ENCODE measurements around the gene SORBS1.

The SORBS1 gene

GRCh38 chr10:95545981-95546380, 15.2 kb downstream of the SORBS1 start:
- no peaks in the 10 kb centered on the region for H3K9me3 ChIP-seq (ENCODE audit: control insufficient read depth, insufficient read depth, low read depth, low read length)
- no peak overlapping the region for H3K4me3 ChIP-seq (ENCODE audit: low read depth, low read length)
- TF ChIP-seq ZNF416 (tag by site-specific recombination; IDR thresholded peaks at IDR 0.05) (no peak), ZSCAN18 (tag by site-specific recombination; IDR thresholded peaks at IDR 0.05) (no peak), ZNF433 (tag by site-specific recombination; IDR thresholded peaks at IDR 0.05; ENCODE audit: low read depth) (no peak), ZSCAN30 (tag by site-specific recombination; IDR thresholded peaks at IDR 0.05) (no peak), GLI2 (tag by site-specific recombination; IDR thresholded peaks at IDR 0.05; ENCODE audit: borderline replicate concordance, low read depth) (no peak), PRDM6 (tag by site-specific recombination; IDR thresholded peaks at IDR 0.05) (no peak), ZNF707 (tag by site-specific recombination; IDR thresholded peaks at IDR 0.05) (no peak), ZNF426 (tag by site-specific recombination; IDR thresholded peaks at IDR 0.05) (no peak), GFI1B (tag by site-specific recombination; IDR thresholded peaks at IDR 0.05) (no peak)
- H3K36me3 ChIP-seq (ENCODE audit: control insufficient read depth in 2 of 2, insufficient read depth in 1 of 2, low read length in 2 of 2), result no peaks in the 10 kb centered on the region
- H3K4me1 ChIP-seq (ENCODE audit: control insufficient read depth, insufficient read depth, low read length), result peaks cover 12% of the 10 kb centered on the region
- ChIA-PET POLR2A (interaction anchor here (0.6 kb wide), 1 partner anchor 184 kb away, joined by 3 read pairs; no protein-coding TSS in a partner anchor), CTCF (interaction anchor here (1.0 kb wide), 1 partner anchor 115 kb away, joined by 6 read pairs; no protein-coding TSS in a partner anchor)
- no peak overlapping the region for H3K27ac ChIP-seq (ENCODE audit: extremely low read depth, low read depth, low read length)

GRCh38 chr10:95544783-95545500, 16.2 kb downstream of the SORBS1 start:
- H3K4me3 ChIP-seq (ENCODE audit: low read depth, low read length), result no peak overlapping the region
- CTCF ChIA-PET, result interaction anchor here (1.0 kb wide), 1 partner anchor 114 kb away, joined by 6 read pairs; no protein-coding TSS in a partner anchor
- no peaks in the 10 kb centered on the region for H3K36me3 ChIP-seq (ENCODE audit: control insufficient read depth in 2 of 2, insufficient read depth in 1 of 2, low read length in 2 of 2)
- no peak overlapping the region for H3K27ac ChIP-seq (ENCODE audit: extremely low read depth, low read depth, low read length)
- H3K9me3 ChIP-seq (ENCODE audit: control insufficient read depth, insufficient read depth, low read depth, low read length), result no peaks in the 10 kb centered on the region
- peaks cover 7% of the 10 kb centered on the region for H3K4me1 ChIP-seq (ENCODE audit: control insufficient read depth, insufficient read depth, low read length)
- POLR2A ChIA-PET, result no interaction called here
- TF ChIP-seq ZNF394 (tag by site-specific recombination; IDR thresholded peaks at IDR 0.05; ENCODE audit: borderline replicate concordance) (peak; percentile 62; the same call in 1 of the 2 replicates), ZBTB48 (tag by site-specific recombination; IDR thresholded peaks at IDR 0.05) (no peak)

GRCh38 chr10:95543459-95543858, 17.7 kb downstream of the SORBS1 start:
- H3K4me1 ChIP-seq (ENCODE audit: control insufficient read depth, insufficient read depth, low read length), result peaks cover 4% of the 10 kb centered on the region
- ChIA-PET CTCF (no interaction called here), POLR2A (no interaction called here)
- H3K9me3 ChIP-seq (ENCODE audit: control insufficient read depth, insufficient read depth, low read depth, low read length), result no peaks in the 10 kb centered on the region
- no peak overlapping the region for H3K4me3 ChIP-seq (ENCODE audit: low read depth, low read length)
- no peak overlapping the region for H3K27ac ChIP-seq (ENCODE audit: extremely low read depth, low read depth, low read length)
- no peaks in the 10 kb centered on the region for H3K36me3 ChIP-seq (ENCODE audit: control insufficient read depth in 2 of 2, insufficient read depth in 1 of 2, low read length in 2 of 2)
- TF ChIP-seq RBAK (tag by site-specific recombination; IDR thresholded peaks at IDR 0.05), result no peak
- TF ChIP-seq ZFP41 (tag by site-specific recombination; IDR thresholded peaks at IDR 0.05; ENCODE audit: borderline replicate concordance), result no peak
- TF ChIP-seq PBX3 (CRISPR knock-in tag; IDR thresholded peaks at IDR 0.05), result no peak
- no peak for TF ChIP-seq ZNF549 (tag by site-specific recombination; IDR thresholded peaks at IDR 0.05)
- no peak for TF ChIP-seq ZNF433 (tag by site-specific recombination; IDR thresholded peaks at IDR 0.05; ENCODE audit: low read depth)
- no peak for TF ChIP-seq ZNF146 (tag by site-specific recombination; IDR thresholded peaks at IDR 0.05)
- TF ChIP-seq PRDM1 (tag by site-specific recombination; IDR thresholded peaks at IDR 0.05), result no peak
- no peak for TF ChIP-seq ZBTB8A (tag by site-specific recombination; IDR thresholded peaks at IDR 0.05)
- TF ChIP-seq BCL11B (tag by site-specific recombination; IDR thresholded peaks at IDR 0.05; ENCODE audit: low read depth), result no peak
- no peak for TF ChIP-seq ZNF843 (tag by site-specific recombination; IDR thresholded peaks at IDR 0.05)
- TF ChIP-seq ZNF670 (tag by site-specific recombination; IDR thresholded peaks at IDR 0.05; ENCODE audit: low read depth), result no peak
- TF ChIP-seq ZNF248 (tag by site-specific recombination; IDR thresholded peaks at IDR 0.05), result no peak
- no peak for TF ChIP-seq ZNF560 (tag by site-specific recombination; IDR thresholded peaks at IDR 0.05; ENCODE audit: borderline replicate concordance)
- no peak for TF ChIP-seq ZNF558 (tag by site-specific recombination; IDR thresholded peaks at IDR 0.05)
- TF ChIP-seq ZNF140 (tag by site-specific recombination; IDR thresholded peaks at IDR 0.05), result no peak
- TF ChIP-seq ZNF624 (tag by site-specific recombination; IDR thresholded peaks at IDR 0.05), result no peak

All from HEK293 (cell line).